Measurements from ENCODE around the gene ARHGAP10.

Gene ARHGAP10

DNA sequence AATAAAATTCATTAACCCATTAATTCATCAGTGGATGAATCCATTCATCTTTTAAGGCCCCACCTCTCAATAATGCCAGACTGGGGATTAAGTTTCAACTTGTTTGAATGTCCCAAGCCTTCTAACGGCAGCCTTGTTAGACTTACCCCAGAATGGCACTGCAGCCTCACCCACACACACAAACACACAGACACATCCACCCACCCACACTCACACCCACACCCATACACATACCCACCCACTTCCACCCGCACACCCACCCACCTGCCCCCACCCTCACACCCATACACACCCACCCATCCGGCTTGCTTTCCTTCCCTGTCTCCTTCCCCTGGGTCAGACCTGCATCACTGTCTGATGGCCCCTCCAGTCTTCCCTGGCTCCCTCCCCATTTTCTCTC is 102.6 kb downstream of the ARHGAP10 start:
- TF ChIP-seq, protein P1, sequence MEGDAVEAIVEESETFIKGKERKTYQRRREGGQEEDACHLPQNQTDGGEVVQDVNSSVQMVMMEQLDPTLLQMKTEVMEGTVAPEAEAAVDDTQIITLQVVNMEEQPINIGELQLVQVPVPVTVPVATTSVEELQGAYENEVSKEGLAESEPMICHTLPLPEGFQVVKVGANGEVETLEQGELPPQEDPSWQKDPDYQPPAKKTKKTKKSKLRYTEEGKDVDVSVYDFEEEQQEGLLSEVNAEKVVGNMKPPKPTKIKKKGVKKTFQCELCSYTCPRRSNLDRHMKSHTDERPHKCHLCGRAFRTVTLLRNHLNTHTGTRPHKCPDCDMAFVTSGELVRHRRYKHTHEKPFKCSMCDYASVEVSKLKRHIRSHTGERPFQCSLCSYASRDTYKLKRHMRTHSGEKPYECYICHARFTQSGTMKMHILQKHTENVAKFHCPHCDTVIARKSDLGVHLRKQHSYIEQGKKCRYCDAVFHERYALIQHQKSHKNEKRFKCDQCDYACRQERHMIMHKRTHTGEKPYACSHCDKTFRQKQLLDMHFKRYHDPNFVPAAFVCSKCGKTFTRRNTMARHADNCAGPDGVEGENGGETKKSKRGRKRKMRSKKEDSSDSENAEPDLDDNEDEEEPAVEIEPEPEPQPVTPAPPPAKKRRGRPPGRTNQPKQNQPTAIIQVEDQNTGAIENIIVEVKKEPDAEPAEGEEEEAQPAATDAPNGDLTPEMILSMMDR (IDR thresholded peaks at IDR 0.05; ENCODE audit: borderline replicate concordance, insufficient read depth, low read depth, low read length), result no peak
- no peak overlapping the region for H3K4me3 ChIP-seq (ENCODE audit: low read depth, low read length)

DNA sequence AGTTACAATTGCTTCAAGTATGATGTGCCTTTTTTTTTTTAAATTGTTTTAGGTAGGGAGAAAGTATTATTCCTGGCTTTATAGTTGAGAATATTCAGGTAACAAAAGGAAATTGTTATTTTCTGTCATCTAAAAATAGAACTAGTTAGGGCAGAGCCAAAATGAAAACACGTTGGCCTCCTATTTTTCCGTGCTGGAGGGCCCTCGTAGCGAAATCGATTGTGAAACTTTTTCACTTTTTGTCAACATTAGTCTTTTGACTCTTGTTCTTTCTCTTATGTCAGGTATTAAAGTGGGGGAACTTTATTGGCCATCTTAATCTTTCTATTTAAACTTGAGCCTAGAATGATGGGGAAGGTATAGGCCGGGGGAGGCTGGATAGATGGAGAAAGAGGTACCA is 104.9 kb downstream of the ARHGAP10 start:
- TF ChIP-seq, protein P1 (IDR thresholded peaks at IDR 0.05; ENCODE audit: borderline replicate concordance, insufficient read depth, low read depth, low read length), result no peak
- no peak overlapping the region for H3K4me3 ChIP-seq (ENCODE audit: low read depth, low read length)

GRCh38 chr4:147837435-147837834 is 105.5 kb downstream of the ARHGAP10 start:
- TF ChIP-seq, protein P1 (IDR thresholded peaks at IDR 0.05; ENCODE audit: borderline replicate concordance, insufficient read depth, low read depth, low read length), result peak; percentile 21; the same call in 1 of the 2 replicates
- H3K4me3 ChIP-seq (ENCODE audit: low read depth, low read length), result no peak overlapping the region

DNA sequence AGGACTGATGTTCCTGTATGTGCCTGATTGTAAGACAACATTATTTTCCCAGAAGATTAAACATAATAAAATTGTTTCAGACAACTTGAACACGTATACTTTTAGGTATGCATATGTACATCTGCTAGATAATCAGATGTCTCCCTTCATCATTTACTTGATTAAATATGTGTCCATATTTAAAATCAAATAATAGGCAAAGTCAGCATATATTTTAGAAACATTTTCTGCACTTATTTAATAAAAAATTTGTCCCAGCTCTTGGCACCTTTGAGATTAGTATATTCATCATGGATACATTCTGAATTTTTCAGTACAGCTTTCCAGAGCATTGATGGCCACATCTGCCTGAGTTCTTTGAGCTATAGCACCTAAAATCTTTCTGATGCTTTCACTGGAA is 106.0 kb downstream of the ARHGAP10 start:
- H3K4me3 ChIP-seq (ENCODE audit: low read depth, low read length), result no peak overlapping the region
- TF ChIP-seq, protein P1 (IDR thresholded peaks at IDR 0.05; ENCODE audit: borderline replicate concordance, insufficient read depth, low read depth, low read length), result no peak

DNA sequence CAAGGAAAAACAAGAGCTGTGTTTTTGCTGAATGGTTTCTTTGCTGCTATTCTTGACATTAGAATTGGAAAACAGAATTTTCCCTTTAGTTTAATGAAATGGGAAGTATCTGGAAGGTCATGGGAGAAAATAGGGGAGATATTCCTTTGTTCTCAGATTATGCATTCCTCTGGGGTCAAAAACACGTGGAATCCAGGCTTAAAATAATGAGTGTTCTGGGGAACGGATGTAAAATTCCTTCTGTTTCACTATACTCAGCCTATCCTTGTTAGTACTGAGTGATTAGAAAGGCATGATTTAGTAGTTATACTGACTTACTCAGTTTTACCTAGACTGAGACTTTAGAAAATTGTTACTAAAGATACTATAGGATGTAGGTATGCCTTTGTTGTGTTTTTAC is 107.3 kb downstream of the ARHGAP10 start:
- H3K4me3 ChIP-seq (ENCODE audit: low read depth, low read length), result no peak overlapping the region
- TF ChIP-seq, protein P1 (IDR thresholded peaks at IDR 0.05; ENCODE audit: borderline replicate concordance, insufficient read depth, low read depth, low read length), result no peak

DNA sequence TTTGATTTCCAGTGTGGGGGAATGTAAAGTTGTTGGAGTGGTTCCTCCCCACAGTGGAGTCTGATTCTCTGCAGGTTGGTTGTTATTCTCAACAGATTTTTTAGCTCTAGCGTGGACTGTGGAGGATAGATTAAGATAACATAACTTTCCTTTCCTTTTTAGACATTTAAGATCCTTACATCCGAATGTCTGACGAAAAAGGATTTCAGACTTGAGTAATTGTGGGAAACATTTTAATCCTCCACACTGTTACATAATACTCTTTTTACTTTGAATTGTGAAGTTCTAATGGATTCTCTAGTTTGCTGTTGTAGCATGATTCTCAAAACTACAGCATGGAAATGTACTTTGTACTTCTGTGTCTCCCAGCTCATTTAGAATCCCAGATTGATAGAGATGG is 107.8 kb downstream of the ARHGAP10 start:
- TF ChIP-seq, protein P1 (IDR thresholded peaks at IDR 0.05; ENCODE audit: borderline replicate concordance, insufficient read depth, low read depth, low read length), result no peak
- H3K4me3 ChIP-seq (ENCODE audit: low read depth, low read length), result no peak overlapping the region

GRCh38 chr4:147840838-147841738 is 109.2 kb downstream of the ARHGAP10 start:
- no peak overlapping the region for H3K4me3 ChIP-seq (ENCODE audit: low read depth, low read length)
- TF ChIP-seq, protein P1 (IDR thresholded peaks at IDR 0.05; ENCODE audit: borderline replicate concordance, insufficient read depth, low read depth, low read length), result no peak

All from GM12875 (cell line).